ENCODE results near the gene CENPA.

Gene CENPA

GRCh38 chr2:26740346-26740745, 45.5 kb upstream of the CENPA start:
- no peaks in the 10 kb centered on the region for H3K4me1 ChIP-seq (ENCODE audit: low read length)
- H2AFZ ChIP-seq (ENCODE audit: low read depth, low read length), result no peak overlapping the region
- no peaks in the 10 kb centered on the region for H4K20me1 ChIP-seq (ENCODE audit: insufficient read depth, low read length)
- no peak overlapping the region for H3K27ac ChIP-seq (ENCODE audit: low read length)
- no peaks in the 10 kb centered on the region for H3K36me3 ChIP-seq (replicated peaks; ENCODE audit: low read depth, low read length)
- no peak overlapping the region for H3K4me3 ChIP-seq (ENCODE audit: low read length)
- no peak overlapping the region for H3K4me2 ChIP-seq (ENCODE audit: low read length)
- TF ChIP-seq CTCF (IDR thresholded peaks at IDR 0.05; ENCODE audit: low read depth, low read length) (no peak), EZH2phosphoT487 (IDR thresholded peaks at IDR 0.05; ENCODE audit: low read depth) (no peak)
- H3K27me3 ChIP-seq (ENCODE audit: low read depth, low read length), result no peaks in the 10 kb centered on the region
- no peaks in the 10 kb centered on the region for H3K79me2 ChIP-seq (ENCODE audit: low read length)
- H3K9me3 ChIP-seq (ENCODE audit: insufficient read depth, low read length), result no peaks in the 10 kb centered on the region
- H3K9ac ChIP-seq (ENCODE audit: low read length), result no peak overlapping the region

- H3K4me2 ChIP-seq (ENCODE audit: low read length), result no peak overlapping the region
- H3K79me2 ChIP-seq (ENCODE audit: low read length), result no peaks in the 10 kb centered on the region
- H3K27ac ChIP-seq (ENCODE audit: low read length), result no peak overlapping the region
- H3K27me3 ChIP-seq (ENCODE audit: low read depth, low read length), result no peaks in the 10 kb centered on the region
- H3K9me3 ChIP-seq (ENCODE audit: insufficient read depth, low read length), result no peaks in the 10 kb centered on the region
- no peaks in the 10 kb centered on the region for H3K4me1 ChIP-seq (ENCODE audit: low read length)
- no peaks in the 10 kb centered on the region for H3K36me3 ChIP-seq (replicated peaks; ENCODE audit: low read depth, low read length)
- no peaks in the 10 kb centered on the region for H4K20me1 ChIP-seq (ENCODE audit: insufficient read depth, low read length)
- no peak for TF ChIP-seq CTCF (IDR thresholded peaks at IDR 0.05; ENCODE audit: low read depth, low read length)
- no peak for TF ChIP-seq EZH2phosphoT487 (IDR thresholded peaks at IDR 0.05; ENCODE audit: low read depth)
- H3K4me3 ChIP-seq (ENCODE audit: low read length), result no peak overlapping the region
- no peak overlapping the region for H2AFZ ChIP-seq (ENCODE audit: low read depth, low read length)
- H3K9ac ChIP-seq (ENCODE audit: low read length), result no peak overlapping the region
Measured at GRCh38 chr2:26740890-26741302, 45.0 kb upstream of the CENPA start.

- TF ChIP-seq CTCF (IDR thresholded peaks at IDR 0.05; ENCODE audit: low read depth, low read length) (no peak), EZH2phosphoT487 (IDR thresholded peaks at IDR 0.05; ENCODE audit: low read depth) (no peak)
- no peak overlapping the region for H2AFZ ChIP-seq (ENCODE audit: low read depth, low read length)
- no peaks in the 10 kb centered on the region for H4K20me1 ChIP-seq (ENCODE audit: insufficient read depth, low read length)
- H3K36me3 ChIP-seq (replicated peaks; ENCODE audit: low read depth, low read length), result no peaks in the 10 kb centered on the region
- no peak overlapping the region for H3K4me3 ChIP-seq (ENCODE audit: low read length)
- H3K4me2 ChIP-seq (ENCODE audit: low read length), result no peak overlapping the region
- H3K27me3 ChIP-seq (ENCODE audit: low read depth, low read length), result no peaks in the 10 kb centered on the region
- no peaks in the 10 kb centered on the region for H3K9me3 ChIP-seq (ENCODE audit: insufficient read depth, low read length)
- no peak overlapping the region for H3K27ac ChIP-seq (ENCODE audit: low read length)
- H3K9ac ChIP-seq (ENCODE audit: low read length), result no peak overlapping the region
- H3K4me1 ChIP-seq (ENCODE audit: low read length), result no peaks in the 10 kb centered on the region
- H3K79me2 ChIP-seq (ENCODE audit: low read length), result no peaks in the 10 kb centered on the region
Measured at GRCh38 chr2:26742048-26742770, 43.6 kb upstream of the CENPA start.

- H3K4me3 ChIP-seq (ENCODE audit: low read length), result no peak overlapping the region
- no peak overlapping the region for H3K27ac ChIP-seq (ENCODE audit: low read length)
- H2AFZ ChIP-seq (ENCODE audit: low read depth, low read length), result no peak overlapping the region
- H3K9me3 ChIP-seq (ENCODE audit: insufficient read depth, low read length), result no peaks in the 10 kb centered on the region
- H3K36me3 ChIP-seq (replicated peaks; ENCODE audit: low read depth, low read length), result no peaks in the 10 kb centered on the region
- H3K27me3 ChIP-seq (ENCODE audit: low read depth, low read length), result no peaks in the 10 kb centered on the region
- no peak overlapping the region for H3K9ac ChIP-seq (ENCODE audit: low read length)
- no peaks in the 10 kb centered on the region for H4K20me1 ChIP-seq (ENCODE audit: insufficient read depth, low read length)
- no peaks in the 10 kb centered on the region for H3K79me2 ChIP-seq (ENCODE audit: low read length)
- no peaks in the 10 kb centered on the region for H3K4me1 ChIP-seq (ENCODE audit: low read length)
- TF ChIP-seq EZH2phosphoT487 (IDR thresholded peaks at IDR 0.05; ENCODE audit: low read depth) (no peak), CTCF (IDR thresholded peaks at IDR 0.05; ENCODE audit: low read depth, low read length) (no peak)
- no peak overlapping the region for H3K4me2 ChIP-seq (ENCODE audit: low read length)
Measured at GRCh38 chr2:26743852-26744251, 42.0 kb upstream of the CENPA start.

Measured in OCI-LY3 (cell line).